HL-60/S4 (cell line): Measurements from ENCODE around the gene PRPSAP1.

Experiments
- in situ Hi-C: fragments of 300-500 bp; cut with MboI; formaldehyde crosslinking; loops from 2 replicates; pipeline ENCODE4 v1.14.3; 2022; ENCODE audit warnings: low sequenced_read_pairs

Gene PRPSAP1

GRCh38 chr17:76281573-76282371 lies 71.9 kb downstream of the PRPSAP1 start:
- in situ Hi-C loops: loop anchor here (25.0 kb wide), 1 partner anchor 369 kb away; the partner anchor contains the start of gene MRPL38

- in situ Hi-C loops: loop anchor here (25.0 kb wide), 1 partner anchor 368 kb away; the partner anchor contains the start of gene MRPL38
These were observed 73.1 kb downstream of the PRPSAP1 start for GRCh38 chr17:76280650-76281049.

GRCh38 chr17:76279742-76280287 lies 73.9 kb downstream of the PRPSAP1 start:
- in situ Hi-C loops: loop anchor here (25.0 kb wide), 1 partner anchor 368 kb away; the partner anchor contains the start of gene MRPL38

- in situ Hi-C loops: loop anchor here (25.0 kb wide), 1 partner anchor 367 kb away; the partner anchor contains the start of gene MRPL38
These were observed 74.6 kb downstream of the PRPSAP1 start for GRCh38 chr17:76278952-76279741.

GRCh38 chr17:76278268-76278908 lies 75.3 kb downstream of the PRPSAP1 start:
- in situ Hi-C loops: loop anchor here (25.0 kb wide), 1 partner anchor 366 kb away; the partner anchor contains the start of gene MRPL38

- in situ Hi-C loops: loop anchor here (25.0 kb wide), 1 partner anchor 365 kb away; the partner anchor contains the start of gene MRPL38
These were observed 76.1 kb downstream of the PRPSAP1 start for GRCh38 chr17:76277300-76278267.

- in situ Hi-C loops: loop anchor here (25.0 kb wide), 1 partner anchor 364 kb away; the partner anchor contains the start of gene MRPL38
These were observed 77.0 kb downstream of the PRPSAP1 start for GRCh38 chr17:76276461-76277299.

- in situ Hi-C loops: loop anchor here (25.0 kb wide), 1 partner anchor 364 kb away; the partner anchor contains the start of gene MRPL38
These were observed 77.7 kb downstream of the PRPSAP1 start for GRCh38 chr17:76276069-76276431.

- in situ Hi-C loops: loop anchor here (25.0 kb wide), 1 partner anchor 363 kb away; the partner anchor contains the start of gene MRPL38
These were observed 78.2 kb downstream of the PRPSAP1 start for GRCh38 chr17:76275382-76276068.

GRCh38 chr17:76274112-76274956 lies 79.4 kb downstream of the PRPSAP1 start:
- in situ Hi-C loops: no loop called here

- in situ Hi-C loops: no loop called here
These were observed 80.1 kb downstream of the PRPSAP1 start for GRCh38 chr17:76273445-76274111.

- in situ Hi-C loops: no loop called here
These were observed 80.9 kb downstream of the PRPSAP1 start for GRCh38 chr17:76272541-76273444.

GRCh38 chr17:76271669-76272540 lies 81.8 kb downstream of the PRPSAP1 start:
- in situ Hi-C loops: no loop called here
